Measurements from ENCODE around the gene NDC80.
"Not testable (repeated sequence)": the region's sequence is repeated elsewhere in the genome, so short reads cannot be mapped to it uniquely, and the experiment has no call there.

NDC80 gene

GRCh38 chr18:2625217-2625616, 53.9 kb downstream of the NDC80 start:
- no peak for DNase-seq (ENCODE audit: low read depth in 2 of 2)

DNA sequence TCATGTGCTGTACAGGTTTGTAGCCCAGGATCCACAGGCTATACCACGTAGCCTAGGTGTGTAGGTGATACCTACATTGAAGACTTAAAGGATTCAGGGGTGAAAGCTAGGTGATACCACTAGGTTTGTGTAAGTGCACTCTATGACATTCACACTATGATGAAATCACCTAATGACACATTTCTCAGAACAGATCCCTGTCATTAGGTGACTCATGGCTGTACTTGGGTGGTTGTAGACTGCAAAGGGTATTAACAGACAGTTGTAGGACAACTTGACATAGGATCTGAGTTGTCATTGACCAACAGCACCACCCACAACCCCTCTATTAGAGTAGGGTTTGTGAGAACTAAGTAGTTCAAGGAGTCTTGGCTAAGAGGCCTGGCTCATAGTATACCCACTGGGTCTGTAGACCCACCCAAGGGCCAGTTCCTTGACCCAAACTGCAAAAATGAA, 56.5 kb downstream of the NDC80 start:
- no peak for DNase-seq (ENCODE audit: low read depth in 2 of 2)

DNA sequence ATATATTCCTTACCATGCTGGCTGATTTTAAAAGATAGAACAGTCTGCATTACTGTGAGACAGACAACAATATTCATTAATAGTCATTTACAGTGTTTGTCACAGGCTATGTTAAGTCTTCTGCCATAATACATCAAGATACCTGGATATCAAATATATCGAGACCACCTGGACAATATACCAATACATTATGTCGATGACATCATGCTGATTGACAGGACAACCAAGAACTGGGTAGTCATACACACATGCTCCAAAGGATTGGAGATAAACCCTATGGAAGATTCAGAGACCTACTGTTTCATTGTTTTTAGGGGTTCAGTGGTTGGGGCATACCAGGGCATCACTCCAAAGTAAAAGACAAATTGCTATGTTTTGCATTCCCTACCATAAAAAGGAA, 57.6 kb downstream of the NDC80 start:
- DNase-seq (ENCODE audit: low read depth in 2 of 2), result no peak

DNA sequence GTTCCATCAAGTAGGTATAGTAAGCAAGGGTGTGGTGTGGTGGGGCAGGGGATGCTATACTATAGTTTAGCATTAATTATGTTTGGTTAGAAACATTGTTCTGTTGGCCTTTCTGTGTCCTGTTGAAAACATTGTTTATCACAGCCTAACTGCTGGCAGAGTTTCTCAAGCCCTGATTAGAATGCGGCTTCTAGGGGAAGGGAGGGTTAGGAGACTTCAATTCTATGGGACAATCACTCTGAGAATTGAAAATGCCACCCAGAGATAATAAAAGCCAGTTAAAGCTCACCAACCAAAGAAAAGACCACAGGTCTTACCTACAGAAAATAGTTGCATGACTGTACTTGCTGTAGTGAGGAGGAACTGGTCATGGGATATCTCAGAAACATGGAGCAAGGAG, 64.2 kb downstream of the NDC80 start:
- no peak for DNase-seq (ENCODE audit: low read depth in 2 of 2)

DNA sequence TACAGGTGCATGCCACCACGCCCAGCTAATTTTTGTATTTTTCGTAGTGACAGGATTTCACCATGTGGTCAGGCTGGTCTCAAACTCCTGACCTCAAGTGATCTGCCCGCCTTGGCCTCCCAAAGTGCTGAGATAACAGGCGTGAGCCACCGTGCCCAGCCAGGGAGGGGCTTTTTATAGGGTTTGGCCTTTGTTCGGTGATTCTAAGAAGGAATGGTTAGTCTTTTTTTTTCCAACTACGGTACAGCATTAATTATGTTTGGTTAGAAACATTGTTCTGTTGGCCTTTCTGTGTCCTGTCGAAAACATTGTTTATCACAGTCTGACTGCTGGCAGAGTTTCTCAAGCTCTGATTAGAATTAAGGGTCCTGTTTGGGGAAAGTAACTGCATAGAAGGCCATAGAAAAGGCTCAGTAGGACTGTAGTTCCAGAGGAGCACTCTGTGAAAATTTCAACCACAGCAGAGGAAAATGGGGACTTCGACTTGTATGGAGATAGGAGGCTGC, 64.8 kb downstream of the NDC80 start:
- DNase-seq (ENCODE audit: low read depth in 2 of 2), result no peak

- no peak for DNase-seq (ENCODE audit: low read depth in 2 of 2)
These were observed 70.3 kb downstream of the NDC80 start for GRCh38 chr18:2641638-2642037.

DNA sequence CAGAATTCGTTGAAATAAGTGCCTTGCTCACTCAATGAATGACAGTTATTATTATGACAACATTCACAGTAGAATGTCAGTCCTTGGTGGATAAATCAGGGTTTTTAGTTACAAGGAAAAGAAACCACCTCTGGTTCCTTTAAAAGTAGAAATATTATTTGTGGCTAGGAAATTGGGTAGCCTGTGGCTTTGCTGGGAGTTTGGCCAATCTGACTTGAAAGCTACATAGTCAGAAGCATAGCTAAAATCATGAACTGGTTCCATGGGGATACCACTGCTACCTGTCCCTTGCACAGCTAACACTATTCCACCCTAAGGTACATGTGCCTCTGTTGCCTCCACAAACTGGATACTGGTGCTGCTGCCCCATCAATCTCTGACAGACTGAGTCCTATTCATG, 71.4 kb downstream of the NDC80 start:
- DNase-seq (ENCODE audit: low read depth in 2 of 2), result no peak

- DNase-seq (ENCODE audit: low read depth in 2 of 2), result no peak
These were observed 73.2 kb downstream of the NDC80 start for GRCh38 chr18:2644535-2644934.

DNA sequence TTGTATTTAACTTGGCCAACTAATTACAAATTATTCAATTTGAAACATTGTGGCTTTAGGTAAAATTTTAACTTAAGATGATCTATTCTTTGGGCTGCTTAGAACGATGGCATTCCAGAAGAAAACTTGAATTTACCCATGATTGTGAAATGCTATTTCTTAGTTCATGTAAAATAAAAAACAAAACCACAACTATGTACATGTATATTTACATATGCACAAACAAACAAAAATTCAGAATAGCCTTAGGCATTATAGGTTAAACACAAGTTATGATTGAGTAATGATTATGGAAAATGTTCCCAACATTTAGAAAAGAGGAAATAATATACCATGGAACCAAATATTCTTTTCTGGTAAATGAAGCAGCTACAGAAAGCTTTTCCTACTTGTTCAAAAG, 80.6 kb downstream of the NDC80 start:
- no peak for DNase-seq (ENCODE audit: low read depth in 2 of 2)

DNA sequence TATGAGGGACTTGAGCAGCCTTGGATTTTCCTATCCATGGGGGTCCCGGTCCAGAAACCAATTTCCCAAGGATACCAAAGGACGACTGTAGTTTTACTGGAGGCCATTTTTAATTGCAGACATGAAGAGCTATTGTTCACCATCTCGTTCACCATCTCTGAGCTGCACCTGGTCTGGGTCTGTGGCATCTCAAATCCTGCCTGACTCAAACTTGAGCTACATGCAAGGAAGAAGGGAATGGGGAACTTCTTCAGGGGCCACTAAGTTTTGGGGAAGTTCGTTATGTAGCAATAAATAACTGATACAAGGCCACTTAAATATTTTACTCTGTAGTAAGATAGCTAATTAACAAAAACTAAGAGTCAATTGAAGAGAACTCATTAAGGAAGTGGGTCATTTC, 82.1 kb downstream of the NDC80 start:
- no peak for DNase-seq (ENCODE audit: low read depth in 2 of 2)

GRCh38 chr18:2654169-2654927, 83.0 kb downstream of the NDC80 start:
- no peak for DNase-seq (ENCODE audit: low read depth in 2 of 2)

GRCh38 chr18:2654928-2655177, 83.5 kb downstream of the NDC80 start:
- DNase-seq (ENCODE audit: low read depth in 2 of 2), result peak in 1 of 2 experiments; percentile 52

DNA sequence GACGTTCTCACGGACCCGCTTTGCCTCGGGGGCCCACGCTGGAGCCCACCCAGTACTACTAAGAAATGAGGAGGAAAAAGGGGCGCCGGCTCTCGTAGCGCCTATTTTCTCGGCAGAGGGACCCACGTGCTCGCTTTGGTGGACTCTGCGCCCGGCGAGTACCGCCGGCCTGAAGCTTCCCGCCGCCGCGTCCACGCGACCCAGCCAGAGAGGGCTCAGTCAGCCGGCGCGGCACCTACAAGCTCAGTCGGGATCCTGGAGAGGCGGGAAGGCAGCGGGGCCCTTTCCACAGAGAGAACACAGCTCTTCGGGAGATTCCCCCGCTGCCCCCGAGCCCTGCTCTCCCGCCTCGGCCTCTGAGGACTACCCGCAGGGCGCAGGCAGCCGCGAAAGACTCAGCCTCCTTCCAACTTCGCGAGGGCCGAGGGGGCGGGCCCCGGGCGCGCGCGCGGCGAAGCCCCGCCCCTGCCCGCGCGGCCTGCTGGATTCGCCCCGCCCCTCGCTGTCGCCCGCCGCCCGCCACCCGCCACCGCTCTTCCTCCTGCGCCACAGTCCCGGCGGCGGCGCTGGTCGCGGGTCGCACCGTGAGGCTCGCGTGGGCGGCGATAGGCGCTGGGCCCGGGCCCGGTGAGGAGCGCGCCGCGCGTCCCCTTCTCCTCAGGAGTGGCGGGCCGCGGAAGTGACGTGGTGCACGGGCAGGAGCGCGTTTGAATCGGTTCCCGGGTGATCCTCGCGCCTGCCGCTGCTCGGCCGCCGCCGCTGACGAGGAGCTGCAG, 84.0 kb downstream of the NDC80 start, which contains the start of gene SMCHD1:
SMCHD1 (plus strand) TSS at position 549 of the 776 bp plus-strand sequence. CDS start 350 bp downstream, outside the sequence.
- peak; percentile 85 to 91 for DNase-seq (ENCODE audit: low read depth in 2 of 2)

- DNase-seq (ENCODE audit: low read depth in 2 of 2), result no peak
These were observed 84.5 kb downstream of the NDC80 start for GRCh38 chr18:2655954-2656236.

DNA sequence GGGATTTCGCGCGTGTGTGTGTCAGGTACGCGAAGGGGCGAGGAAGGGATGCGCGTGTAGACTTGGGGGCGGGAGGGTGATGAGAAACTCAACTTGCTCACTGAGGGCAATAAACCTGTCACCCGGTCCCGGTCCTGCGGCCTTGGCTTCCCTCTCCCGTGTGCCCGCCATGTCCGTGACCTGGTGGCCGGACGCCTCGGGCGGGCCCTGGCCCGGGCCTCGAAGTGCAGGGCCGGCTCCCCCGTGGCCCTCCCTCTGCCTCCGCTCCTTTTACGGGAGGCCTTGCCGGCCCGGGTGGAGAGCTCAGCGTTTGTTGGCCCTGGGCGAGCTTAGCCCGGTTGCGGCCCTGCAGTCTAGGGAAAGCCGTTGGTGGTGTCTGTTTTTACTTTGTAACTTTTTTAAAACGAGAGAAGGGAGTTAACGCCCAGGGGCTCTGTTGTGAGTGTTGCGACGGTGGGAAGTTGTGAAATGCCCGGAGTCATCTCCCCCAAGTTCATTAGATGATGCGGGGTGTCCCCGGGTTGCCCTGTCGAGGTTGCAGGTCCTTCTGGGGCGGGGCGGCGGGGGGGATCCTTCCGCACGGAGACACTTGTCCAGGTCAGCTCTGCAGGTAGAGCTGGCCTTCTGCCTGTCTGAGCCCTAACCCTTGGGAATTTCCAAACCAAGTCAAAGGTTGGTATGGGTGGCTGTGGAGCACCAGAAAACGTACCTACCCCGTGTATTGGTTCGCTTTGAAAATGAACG, 85.1 kb downstream of the NDC80 start:
- peak; percentile 24 to 37 for DNase-seq (ENCODE audit: low read depth in 2 of 2)

DNA sequence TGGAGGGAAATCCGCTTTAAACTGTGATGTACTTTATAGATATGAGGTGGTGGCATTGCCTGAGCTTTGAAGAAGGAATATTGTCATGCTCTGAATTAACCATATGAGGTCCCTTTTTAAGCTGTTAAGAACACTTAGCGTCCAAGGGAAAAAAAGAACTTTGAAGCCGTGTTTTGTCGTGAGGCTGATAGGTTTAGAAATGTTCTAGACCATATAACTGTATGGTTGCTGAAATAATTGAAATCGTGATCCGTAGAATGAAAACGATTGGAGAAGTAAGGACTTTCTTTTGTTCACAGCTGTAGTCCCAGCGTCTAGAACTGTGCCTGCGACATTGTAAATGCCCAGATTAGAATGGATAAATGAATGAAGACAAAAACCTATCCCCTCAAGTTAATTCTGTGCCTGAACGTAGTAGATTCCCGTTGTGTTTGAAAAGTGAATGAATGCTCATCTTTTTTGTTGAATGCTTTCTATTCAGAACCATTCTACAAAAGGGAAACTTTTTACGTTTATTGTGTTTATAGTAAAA, 85.7 kb downstream of the NDC80 start:
- DNase-seq (ENCODE audit: low read depth in 2 of 2), result no peak

DNA sequence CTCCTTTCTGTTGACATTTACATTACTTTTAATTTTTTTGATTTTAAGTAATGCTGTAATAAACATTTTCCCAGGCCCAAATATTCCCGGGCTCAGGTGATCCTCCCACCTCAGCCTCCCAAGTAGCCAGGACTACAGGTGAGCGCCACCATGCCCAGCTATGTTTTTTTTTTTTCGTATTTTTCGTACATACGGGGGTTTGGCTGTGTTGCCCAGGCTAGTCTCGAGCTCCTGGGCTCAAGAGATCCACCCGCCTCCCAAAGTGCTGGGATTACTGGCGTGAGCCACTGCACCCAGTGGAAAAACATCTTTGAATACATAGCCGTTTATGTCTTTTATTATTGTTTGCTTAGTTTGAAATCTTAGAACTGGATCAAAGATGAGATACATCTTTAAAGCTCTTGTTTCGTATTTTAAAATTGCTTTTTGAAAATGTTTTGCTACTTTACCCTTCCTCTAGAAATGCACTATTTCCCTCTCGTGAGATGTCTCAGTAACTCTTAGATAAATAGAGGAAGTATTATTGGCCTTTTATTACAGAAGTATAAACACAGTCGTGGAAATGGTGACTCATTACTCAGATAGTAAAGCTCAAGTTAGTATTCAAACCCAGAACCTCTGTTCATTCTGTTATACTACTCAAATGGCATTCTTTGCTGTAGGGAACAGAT, 86.6 kb downstream of the NDC80 start:
- DNase-seq (ENCODE audit: low read depth in 2 of 2), result no peak

DNA sequence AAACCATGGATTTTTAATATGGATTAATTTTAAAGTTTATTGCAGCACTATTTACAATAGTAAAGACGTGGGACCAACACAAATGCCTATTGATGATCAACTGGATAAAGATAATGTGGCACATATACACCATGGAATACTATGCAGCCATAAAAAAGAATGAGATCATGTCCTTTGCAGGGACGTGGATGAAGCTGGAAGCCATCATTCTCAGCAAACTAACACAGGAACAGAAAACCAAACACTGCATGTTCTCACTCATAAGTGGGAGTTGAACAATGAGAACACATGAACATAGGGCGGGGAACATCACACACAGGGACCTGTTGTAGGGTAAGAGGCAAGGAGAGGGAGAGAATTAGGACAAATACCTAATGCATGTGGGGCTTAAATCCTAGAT, 89.5 kb downstream of the NDC80 start:
- DNase-seq (ENCODE audit: low read depth in 2 of 2), result not testable (repeated sequence)

GRCh38 chr18:2662288-2662687, 90.9 kb downstream of the NDC80 start:
- not testable (repeated sequence) for DNase-seq (ENCODE audit: low read depth in 2 of 2)

DNA sequence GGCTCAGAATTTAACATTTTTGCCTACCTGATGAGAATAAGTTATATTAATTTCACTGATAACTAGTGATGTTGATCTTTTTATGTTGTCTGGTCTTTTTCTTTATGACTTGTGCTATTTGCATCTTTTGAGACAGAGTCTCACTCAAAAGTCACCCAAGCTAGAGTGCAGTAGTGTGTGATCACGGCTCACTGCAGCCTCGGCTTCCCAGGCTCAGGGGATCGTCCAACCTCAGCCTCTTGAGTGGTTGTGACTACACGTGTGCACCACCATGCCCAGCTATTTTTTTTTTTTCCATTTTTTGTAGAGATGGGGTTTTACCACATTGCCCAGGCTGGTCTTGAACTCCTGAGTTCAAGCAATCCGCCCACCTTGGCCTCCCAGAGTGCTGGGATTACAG, 91.6 kb downstream of the NDC80 start:
- DNase-seq (ENCODE audit: low read depth in 2 of 2), result no peak

Measured in stimulated activated CD4-positive, alpha-beta T cell treated with anti-CD3 and anti-CD28 coated beads, Interleukin-12 subunit alpha, Interleukin-12 subunit beta, amount 100 ng/mL, for 24 hours (primary cell).